ENCODE data around the gene INMT. TPM values are rescaled to one million over a fixed set of nuclear protein-coding genes. Genes with fewer than 3 reads are reported as not detected.

The INMT gene
- total RNA-seq, 1 donor from 2014 or later: under 0.01 TPM

DNA sequence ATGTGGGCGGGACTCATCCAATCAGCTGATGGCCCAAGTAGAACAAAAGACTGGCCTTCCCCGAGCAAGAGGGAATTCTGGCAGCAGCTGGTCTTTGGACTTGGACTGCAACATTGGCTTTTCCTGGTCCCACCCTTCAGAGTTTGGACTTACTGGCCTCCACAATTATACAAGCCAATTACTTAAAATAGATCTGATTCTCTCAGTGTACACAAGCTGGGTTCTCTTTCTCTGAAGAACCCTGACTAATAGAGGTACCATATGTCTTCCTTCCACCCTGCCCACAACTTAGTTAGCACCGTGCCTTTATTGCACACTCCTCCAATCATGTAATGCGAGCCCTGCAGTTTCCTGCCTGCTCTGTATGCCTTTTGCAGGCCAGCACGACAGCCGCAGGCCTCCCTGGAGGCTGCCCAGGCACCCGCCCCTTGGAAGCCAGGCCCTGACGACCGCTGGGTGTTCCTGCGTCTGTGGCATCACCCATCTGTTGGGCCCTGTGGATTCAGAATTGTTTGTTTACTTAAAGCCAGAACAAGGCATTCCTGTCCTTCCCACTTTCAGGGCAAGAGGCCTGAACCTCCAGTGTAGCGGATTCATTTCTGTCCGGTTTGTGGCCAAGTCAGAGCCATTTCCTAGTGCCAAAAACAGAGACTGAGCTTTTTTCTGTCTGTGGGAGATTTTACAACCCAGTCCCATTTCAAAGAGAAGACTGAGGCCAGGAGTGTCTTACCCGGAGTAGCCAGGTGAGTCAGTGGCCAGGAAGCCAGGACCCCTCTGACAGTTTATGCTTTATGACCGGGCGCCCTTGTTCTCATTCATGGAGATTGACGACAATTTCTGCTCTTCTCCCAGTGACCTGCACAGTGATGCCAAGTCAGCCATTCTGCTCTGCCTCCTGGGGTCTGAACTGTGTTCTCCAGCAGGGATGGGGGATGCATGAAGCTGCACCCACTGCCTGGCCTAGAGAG is 968 bp upstream of the INMT start:
- peak in 1 of 2 donors; percentile 66 for DNase-seq (ENCODE audit: low read depth in 2 of 2)

- no peak for DNase-seq (ENCODE audit: low read depth in 2 of 2)
Measured at GRCh38 chr7:30752484-30752883, 549 bp downstream of the INMT start.

DNA sequence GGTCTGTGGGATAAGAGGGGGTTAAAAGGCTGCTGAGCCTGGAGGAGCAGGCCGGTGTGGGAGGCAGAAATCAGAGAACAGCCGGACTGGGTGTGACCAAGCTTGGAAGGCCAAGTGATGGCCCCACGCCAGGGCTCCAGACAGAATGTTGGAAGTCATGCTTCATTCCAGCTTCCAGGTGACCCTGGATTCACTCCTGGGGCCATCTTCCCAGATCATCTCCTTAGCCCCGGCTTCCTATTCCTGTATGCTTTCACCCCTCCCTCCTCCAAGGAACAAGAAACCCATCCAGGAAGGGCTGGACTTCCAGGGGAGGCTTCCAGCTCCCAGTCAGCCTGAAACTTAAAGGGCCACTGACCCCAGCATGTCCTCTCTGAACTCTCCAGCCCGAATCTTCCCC is 1.0 kb downstream of the INMT start:
- DNase-seq (ENCODE audit: low read depth in 2 of 2): peak in 1 of 2 donors; percentile 26

- no peak for DNase-seq (ENCODE audit: low read depth in 2 of 2)
Measured at GRCh38 chr7:30754315-30754877, 2.5 kb downstream of the INMT start.

GRCh38 chr7:30755384-30756154 is 3.6 kb downstream of the INMT start:
- DNase-seq (ENCODE audit: low read depth in 2 of 2): peak in 1 of 2 donors; percentile 51

DNA sequence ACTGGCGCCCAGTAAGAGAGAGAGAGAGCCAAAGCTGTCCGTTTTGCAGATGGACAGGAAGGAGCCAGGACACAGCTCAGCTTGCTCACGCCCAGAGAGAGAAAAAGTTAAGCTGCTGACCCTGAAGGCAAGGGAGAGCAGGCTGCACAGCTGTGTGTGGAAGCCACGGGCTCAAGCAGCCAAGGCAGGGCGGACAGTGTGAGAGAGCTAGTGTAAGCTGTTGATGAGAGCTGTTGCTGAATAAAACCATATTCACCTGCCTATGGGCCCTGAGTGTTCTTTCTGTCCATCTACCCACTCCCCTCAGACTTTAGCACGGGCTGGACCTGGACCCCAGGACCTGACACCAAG is 5.4 kb downstream of the INMT start:
- DNase-seq (ENCODE audit: low read depth in 2 of 2): no peak

DNA sequence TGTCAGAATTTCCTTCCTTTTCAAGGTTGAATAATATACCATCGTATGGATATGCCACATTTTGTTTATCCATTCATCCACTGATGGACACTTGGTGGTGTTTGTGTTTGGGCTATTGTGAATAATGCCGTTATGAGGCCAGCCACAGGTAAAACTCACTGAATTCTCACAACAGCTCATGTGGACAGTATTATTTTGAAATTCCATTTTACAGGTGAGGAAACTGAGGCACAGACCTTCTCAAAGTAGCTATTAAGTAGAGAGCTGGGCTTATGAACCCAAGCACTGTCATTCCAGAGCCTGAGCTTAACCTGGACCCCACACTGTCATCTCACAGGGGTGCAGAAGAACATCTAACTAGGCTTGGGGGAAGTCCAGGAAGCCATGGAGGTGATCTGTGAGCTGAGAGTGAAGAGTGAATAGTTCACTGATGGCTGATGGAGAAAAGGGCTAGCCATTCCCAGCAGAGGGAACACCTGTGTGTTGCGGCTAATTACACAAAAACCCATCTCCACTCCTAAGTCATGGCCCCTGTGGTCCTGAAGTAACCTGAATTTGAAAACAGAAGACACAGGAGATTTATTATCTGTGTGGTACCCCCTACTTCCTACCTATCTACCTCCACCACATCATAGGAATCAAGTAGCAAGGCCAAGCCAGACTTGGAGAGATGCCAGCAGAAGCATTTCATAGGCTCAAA is 8.7 kb downstream of the INMT start:
- no peak for DNase-seq (ENCODE audit: low read depth in 2 of 2)

GRCh38 chr7:30761214-30762156 is 9.6 kb downstream of the INMT start:
- no peak for DNase-seq (ENCODE audit: low read depth in 2 of 2)

GRCh38 chr7:30764030-30764975 is 12.4 kb downstream of the INMT start:
- DNase-seq (ENCODE audit: low read depth in 2 of 2): peak in 1 of 2 donors; percentile 16

GRCh38 chr7:30765408-30765807 is 13.5 kb downstream of the INMT start:
- no peak for DNase-seq (ENCODE audit: low read depth in 2 of 2)

- DNase-seq (ENCODE audit: low read depth in 2 of 2): no peak
Measured at GRCh38 chr7:30770845-30771173, 18.9 kb downstream of the INMT start.

- peak; percentile 83 to 89 for DNase-seq (ENCODE audit: low read depth in 2 of 2)
Measured at GRCh38 chr7:30771174-30771879, 19.4 kb downstream of the INMT start, which contains the start of gene MINDY4. TSS of gene MINDY4 (plus strand) at chr7:30771417. CDS start at chr7:30771494, 77 bp downstream.

DNA sequence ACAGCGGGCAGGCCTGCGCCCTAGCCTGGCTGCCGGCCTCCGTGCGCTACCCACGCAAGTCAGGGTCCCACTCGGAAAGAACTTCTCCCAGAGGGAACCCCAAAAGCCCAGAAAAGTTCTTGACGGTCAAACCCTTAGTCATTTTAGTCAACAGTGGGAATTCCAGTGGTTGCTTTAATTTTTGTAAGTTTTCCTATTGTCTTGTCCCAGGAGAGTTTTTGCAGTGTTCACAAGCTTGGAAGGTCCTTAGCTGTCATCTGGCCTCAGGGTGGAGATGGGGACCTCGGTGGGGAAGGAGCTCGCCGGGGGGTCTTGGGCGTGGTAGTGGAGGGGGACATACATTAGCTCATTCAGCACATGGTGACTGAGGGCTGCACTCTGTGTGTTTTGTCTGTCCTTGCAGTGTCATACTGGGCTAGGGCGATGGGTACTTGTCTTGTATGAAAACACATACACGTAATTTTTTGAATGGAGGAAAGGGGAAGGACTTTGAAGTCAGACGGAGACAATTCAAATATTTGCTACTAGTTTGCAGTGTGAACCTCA is 20.0 kb downstream of the INMT start:
- DNase-seq (ENCODE audit: low read depth in 2 of 2): peak; percentile 17 to 22

DNA sequence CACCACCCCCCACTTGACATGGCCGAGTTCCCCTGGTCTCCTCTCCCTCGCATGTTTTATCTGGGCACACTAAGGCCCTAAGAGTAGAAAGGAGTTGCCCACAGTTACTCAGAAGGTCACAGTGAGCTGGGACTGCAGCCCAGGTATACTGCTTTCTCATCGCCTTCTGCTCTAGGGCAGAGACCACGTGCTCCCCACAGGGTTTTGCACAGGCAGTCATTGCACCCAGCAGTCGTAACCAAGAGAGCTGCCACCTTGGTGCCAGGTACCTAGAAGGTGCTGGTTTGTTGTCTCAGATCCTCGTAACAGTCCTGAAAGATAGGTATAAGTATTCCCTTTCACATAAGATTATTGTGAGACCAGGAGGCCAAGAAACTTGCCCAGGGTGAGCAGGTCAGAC is 21.0 kb downstream of the INMT start:
- DNase-seq (ENCODE audit: low read depth in 2 of 2): no peak

DNA sequence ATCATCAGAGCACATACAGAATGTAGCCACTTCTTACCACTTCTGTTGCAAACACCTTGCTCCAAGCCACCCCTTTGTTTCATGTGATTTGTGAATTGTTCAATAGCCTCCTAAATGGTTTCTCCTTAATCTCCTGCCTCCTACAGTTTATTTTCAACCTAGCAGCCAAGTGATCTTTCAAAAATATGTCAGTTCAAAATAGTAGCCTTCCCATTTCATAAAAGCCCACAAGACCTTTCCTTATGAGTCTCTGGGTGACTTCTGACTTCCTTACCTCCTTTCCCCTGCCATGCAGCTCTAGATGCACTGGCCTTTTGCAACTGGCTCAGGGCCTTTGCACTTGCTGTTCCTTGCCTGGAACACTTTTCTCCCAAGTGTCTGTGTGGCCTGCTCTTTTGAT is 24.1 kb downstream of the INMT start:
- DNase-seq (ENCODE audit: low read depth in 2 of 2): no peak

- no peak for DNase-seq (ENCODE audit: low read depth in 2 of 2)
Measured at GRCh38 chr7:30776971-30777370, 25.0 kb downstream of the INMT start.

- DNase-seq (ENCODE audit: low read depth in 2 of 2): no peak
Measured at GRCh38 chr7:30778255-30779025, 26.5 kb downstream of the INMT start.

GRCh38 chr7:30779574-30779973 is 27.6 kb downstream of the INMT start:
- DNase-seq (ENCODE audit: low read depth in 2 of 2): no peak
